ENCODE results near the gene ISG20. TPM values are rescaled to one million over a fixed set of nuclear protein-coding genes. Genes with fewer than 3 reads are reported as not detected.

ISG20 gene
- total RNA-seq, 1 donor from 2014 or later, result 34.9 TPM

- Mint-ChIP-seq H3K9me3 (no peaks in the 10 kb centered on the region), H3K4me3 (no peak overlapping the region), H3K36me3 (ENCODE audit: low read depth) (no peaks in the 10 kb centered on the region), H3K27me3 (ENCODE audit: insufficient read depth) (peaks cover 47% of the 10 kb centered on the region), H3K27ac (no peak overlapping the region), H3K4me1 (ENCODE audit: low read depth) (peaks cover 16% of the 10 kb centered on the region)
- intact Hi-C loops (cut with micrococcal nuclease), result loop anchor here (5.0 kb wide), 1 partner anchor 79 kb away; the partner anchor contains the start of gene AEN
- no peak for DNase-seq (ENCODE audit: low spot score)
These were observed 62.8 kb downstream of the ISG20 start for GRCh38 chr15:88701561-88702095.

GRCh38 chr15:88702983-88703382 lies 64.2 kb downstream of the ISG20 start:
- H3K9me3 Mint-ChIP-seq, result no peaks in the 10 kb centered on the region
- H3K27me3 Mint-ChIP-seq (ENCODE audit: insufficient read depth), result peaks cover 52% of the 10 kb centered on the region
- no peaks in the 10 kb centered on the region for H3K36me3 Mint-ChIP-seq (ENCODE audit: low read depth)
- no peak overlapping the region for H3K4me3 Mint-ChIP-seq
- H3K27ac Mint-ChIP-seq, result no peak overlapping the region
- intact Hi-C loops (cut with micrococcal nuclease), result loop anchor here (5.0 kb wide), 1 partner anchor 81 kb away; the partner anchor contains the start of gene AEN
- H3K4me1 Mint-ChIP-seq (ENCODE audit: low read depth), result peaks cover 16% of the 10 kb centered on the region
- DNase-seq (ENCODE audit: low spot score), result no peak

GRCh38 chr15:88703533-88703932 lies 64.7 kb downstream of the ISG20 start:
- no peak overlapping the region for H3K27ac Mint-ChIP-seq
- no peak overlapping the region for H3K4me3 Mint-ChIP-seq
- H3K36me3 Mint-ChIP-seq (ENCODE audit: low read depth), result no peaks in the 10 kb centered on the region
- no peaks in the 10 kb centered on the region for H3K9me3 Mint-ChIP-seq
- intact Hi-C loops (cut with micrococcal nuclease), result loop anchor here (5.0 kb wide), 1 partner anchor 81 kb away; the partner anchor contains the start of gene AEN
- DNase-seq (ENCODE audit: low spot score), result no peak
- H3K27me3 Mint-ChIP-seq (ENCODE audit: insufficient read depth), result peaks cover 56% of the 10 kb centered on the region
- H3K4me1 Mint-ChIP-seq (ENCODE audit: low read depth), result peaks cover 16% of the 10 kb centered on the region

- Mint-ChIP-seq H3K4me1 (ENCODE audit: low read depth) (peaks cover 16% of the 10 kb centered on the region), H3K27me3 (ENCODE audit: insufficient read depth) (peaks cover 53% of the 10 kb centered on the region), H3K36me3 (ENCODE audit: low read depth) (no peaks in the 10 kb centered on the region), H3K27ac (no peak overlapping the region), H3K4me3 (peak overlapping the region; percentile 53), H3K9me3 (no peaks in the 10 kb centered on the region)
- intact Hi-C loops (cut with micrococcal nuclease), result loop anchor here (5.0 kb wide), 1 partner anchor 83 kb away; the partner anchor contains the start of gene AEN
- no peak for DNase-seq (ENCODE audit: low spot score)
These were observed 66.3 kb downstream of the ISG20 start for GRCh38 chr15:88704791-88705768.

GRCh38 chr15:88705769-88706165 lies 67.0 kb downstream of the ISG20 start:
- Mint-ChIP-seq H3K4me3 (peak overlapping the region; percentile 10), H3K4me1 (ENCODE audit: low read depth) (peaks cover 16% of the 10 kb centered on the region), H3K36me3 (ENCODE audit: low read depth) (no peaks in the 10 kb centered on the region), H3K9me3 (no peaks in the 10 kb centered on the region), H3K27me3 (ENCODE audit: insufficient read depth) (peaks cover 57% of the 10 kb centered on the region), H3K27ac (no peak overlapping the region)
- DNase-seq (ENCODE audit: low spot score), result no peak
- intact Hi-C loops (cut with micrococcal nuclease), result no loop called here

Other genes with a start within 250 kb of the ISG20 start
- gene MRPL46, start 171.6 kb upstream of the ISG20 start, total RNA-seq, result 47.5 and 49.1 TPM in 2 replicates
- 68.3 and 78.0 TPM in 2 replicates for gene MRPS11, start 171.3 kb upstream of the ISG20 start, total RNA-seq
- gene DET1, start 92.3 kb upstream of the ISG20 start, total RNA-seq, result 1.4 and 1.9 TPM in 2 replicates
- 74.2 and 76.4 TPM in 2 replicates for gene AEN, start 17.7 kb upstream of the ISG20 start, total RNA-seq
- gene ACAN, start 164.4 kb downstream of the ISG20 start, total RNA-seq, result not detected in 2 replicates